ENCODE data around the gene PPP2R2B.

PPP2R2B gene

GRCh38 chr5:146878476-146879172, at the start of gene PPP2R2B:
Gene PPP2R2B, minus strand, starts transcription at chr5:146878757.
- peak; percentile 32 to 45 for DNase-seq

GRCh38 chr5:146924132-146924531, 45.6 kb upstream of the PPP2R2B start:
- no peak for DNase-seq

- no peak for DNase-seq
Observed at GRCh38 chr5:146921225-146921624, 42.7 kb upstream of the PPP2R2B start.

- DNase-seq: no peak
Observed at GRCh38 chr5:146920351-146920881, 41.9 kb upstream of the PPP2R2B start.

- no peak for DNase-seq
Observed at GRCh38 chr5:146919304-146919703, 40.7 kb upstream of the PPP2R2B start.

- no peak for DNase-seq
Observed at GRCh38 chr5:146917931-146918330, 39.4 kb upstream of the PPP2R2B start.

GRCh38 chr5:146912874-146913273, 34.3 kb upstream of the PPP2R2B start:
- no peak for DNase-seq

- no peak for DNase-seq
Observed at GRCh38 chr5:146910239-146910638, 31.7 kb upstream of the PPP2R2B start.

GRCh38 chr5:146909255-146910068, 30.9 kb upstream of the PPP2R2B start:
- no peak for DNase-seq

GRCh38 chr5:146906803-146907202, 28.2 kb upstream of the PPP2R2B start:
- no peak for DNase-seq

GRCh38 chr5:146904890-146905289, 26.3 kb upstream of the PPP2R2B start:
- DNase-seq: no peak

- no peak for DNase-seq
Observed at GRCh38 chr5:146903789-146904188, 25.2 kb upstream of the PPP2R2B start.

- DNase-seq: no peak
Observed at GRCh38 chr5:146902471-146902870, 23.9 kb upstream of the PPP2R2B start.

GRCh38 chr5:146897061-146897460, 18.5 kb upstream of the PPP2R2B start:
- no peak for DNase-seq

- no peak for DNase-seq
Observed at GRCh38 chr5:146894753-146895521, 16.4 kb upstream of the PPP2R2B start.

GRCh38 chr5:146893991-146894390, 15.4 kb upstream of the PPP2R2B start:
- no peak for DNase-seq

GRCh38 chr5:146892231-146892630, 13.7 kb upstream of the PPP2R2B start:
- no peak for DNase-seq

GRCh38 chr5:146891511-146891910, 13.0 kb upstream of the PPP2R2B start:
- DNase-seq: no peak

GRCh38 chr5:146890731-146891440, 12.3 kb upstream of the PPP2R2B start:
- DNase-seq: no peak

- DNase-seq: no peak
Observed at GRCh38 chr5:146890066-146890465, 11.5 kb upstream of the PPP2R2B start.

- DNase-seq: no peak
Observed at GRCh38 chr5:146889169-146889568, 10.6 kb upstream of the PPP2R2B start.

- no peak for DNase-seq
Observed at GRCh38 chr5:146888351-146888978, 9.9 kb upstream of the PPP2R2B start.

Data from NCI-H2081 (cell line).